PC-3 (cell line): ENCODE results near the gene NPPB. TPM values are rescaled to one million over a fixed set of nuclear protein-coding genes. Genes with fewer than 3 reads are reported as not detected.

Experiments
- ATAC-seq: fragments of 200-7000 bp; cut with Tn5 transposase; 2 replicates; pipeline ENCODE4 v1.9.1; 2020; ENCODE audit warnings: mild to moderate bottlenecking, moderate library complexity
- BruUV-seq: library from RNA; stranded (reverse); fragments of 400-500 nt; replicated peaks from 2 replicates; lab custom pipeline; 2021; lab: Mats Ljungman, UMichigan
- CTCF ChIA-PET: fragments of 300-600 bp; sonication (Branson Sonifier 250); formaldehyde crosslinking; loops from one replicate; lab custom pipeline; 2022; ENCODE audit warnings: antibody characterized with exemption; lab: Charles Lee
- POLR2A ChIA-PET: fragments of 300-600 bp; sonication (Branson Sonifier 250); formaldehyde crosslinking; loops from one replicate; lab custom pipeline; 2022; ENCODE audit warnings: antibody characterized with exemption; ENCODE audit not compliant: unreplicated experiment; lab: Charles Lee
- DNase-seq: peaks from one replicate; pipeline ENCODE4 v3.0.0-alpha.2; 2015
- H2AFZ ChIP-seq: fragments of 300-600 bp; sonication (generic); 2 replicates; pipeline ENCODE4 v1.6.0; 2016; ENCODE audit warnings: antibody characterized with exemption, low read length
- H3F3A ChIP-seq: fragments of 300-600 bp; sonication (generic); one replicate; pipeline ENCODE4 v1.6.0; 2017; ENCODE audit warnings: antibody characterized with exemption, low read length, control low read depth, mild to moderate bottlenecking; ENCODE audit not compliant: unreplicated experiment
- H3K27ac ChIP-seq: fragments of 300-600 bp; sonication (generic); 2 replicates; pipeline ENCODE4 v1.5.1; 2016; ENCODE audit warnings: mild to moderate bottlenecking, low read length
- H3K27me3 ChIP-seq: fragments of 300-600 bp; sonication (generic); 2 replicates; pipeline ENCODE4 v1.6.1; 2016; ENCODE audit warnings: low read length, mixed read lengths
- H3K36me3 ChIP-seq: fragments of 300-600 bp; sonication (generic); 2 replicates; pipeline ENCODE4 v1.6.1; 2016; ENCODE audit warnings: low read depth, mixed run types, low read length, mixed read lengths
- H3K4me1 ChIP-seq: fragments of 300-600 bp; sonication (generic); 2 replicates; pipeline ENCODE4 v1.5.1; 2016; ENCODE audit warnings: low read length; ENCODE audit not compliant: insufficient read depth
- H3K4me2 ChIP-seq: fragments of 300-600 bp; sonication (generic); 2 replicates; pipeline ENCODE4 v1.6.0; 2016; ENCODE audit warnings: low read length
- H3K4me3 ChIP-seq: fragments of 300-600 bp; sonication (generic); 2 replicates; pipeline ENCODE4 v1.5.1; 2016; ENCODE audit warnings: mild to moderate bottlenecking, low read length, mixed read lengths
- H3K79me2 ChIP-seq: fragments of 300-600 bp; sonication (generic); 2 replicates; pipeline ENCODE4 v1.6.1; 2017; ENCODE audit warnings: low read length, mixed read lengths
- H3K9ac ChIP-seq: fragments of 300-600 bp; sonication (generic); 2 replicates; pipeline ENCODE4 v1.6.0; 2016; ENCODE audit warnings: mild to moderate bottlenecking, low read length
- H3K9me2 ChIP-seq: fragments of 300-600 bp; sonication (generic); replicated peaks from 2 replicates; pipeline ENCODE4 v1.6.1; 2016; ENCODE audit warnings: mixed run types, low read length, mixed read lengths
- H3K9me3 ChIP-seq: fragments of 300-600 bp; sonication (generic); 2 replicates; pipeline ENCODE4 v1.6.1; 2016; ENCODE audit warnings: low read length, mixed read lengths
- H4K20me1 ChIP-seq: fragments of 300-600 bp; sonication (generic); 2 replicates; pipeline ENCODE4 v1.6.1; 2016; ENCODE audit warnings: low read length, mixed read lengths
- CTCF ChIP-seq: fragments of 300-600 bp; sonication (generic); conservative IDR thresholded peaks from 2 replicates; pipeline ENCODE4 v1.5.1; 2017; ENCODE audit warnings: antibody characterized with exemption, low read depth, mild to moderate bottlenecking, low read length
- EZH2 ChIP-seq: fragments of 300-600 bp; sonication (generic); IDR thresholded peaks from one replicate; pipeline ENCODE4 v1.6.1; 2017; ENCODE audit warnings: antibody characterized with exemption, mild to moderate bottlenecking, low read length; ENCODE audit not compliant: unreplicated experiment
- EZH2phosphoT487 ChIP-seq: fragments of 300-600 bp; sonication (generic); IDR thresholded peaks from 2 replicates; pipeline ENCODE4 v1.6.1; 2018; ENCODE audit warnings: mild to moderate bottlenecking, antibody characterized with exemption, low read length, borderline replicate concordance
- intact Hi-C: fragments of 100-400 bp; cut with micrococcal nuclease; formaldehyde crosslinking; loops from 2 replicates; pipeline ENCODE4 v1.9.0; 2023
- total RNA-seq: library from RNA; depleted of rRNA; stranded (reverse); fragments of >200 nt; gene quantifications from 2 replicates; pipeline ENCODE4 v1.2.3, GENCODE V29; 2014

NPPB gene
- total RNA-seq, 1 experiment from 2014 or later = not detected

- H3K4me1 ChIP-seq = no peaks in the 10 kb centered on the region
- no peaks in the 10 kb centered on the region for H3K9me3 ChIP-seq
- intact Hi-C loops = no loop called here
- POLR2A ChIA-PET = interaction anchor here (0.6 kb wide), 2 partner anchors 20 to 21 kb away, joined by 3 to 4 read pairs; no protein-coding TSS in a partner anchor
- no peaks in the 10 kb centered on the region for H3K9me2 ChIP-seq
- no peak overlapping the region for H3K4me2 ChIP-seq
- no peaks in the 10 kb centered on the region for H3K27me3 ChIP-seq
- H4K20me1 ChIP-seq = no peaks in the 10 kb centered on the region
- no peaks in the 10 kb centered on the region for H3F3A ChIP-seq
- no peak overlapping the region for H3K27ac ChIP-seq
- H3K79me2 ChIP-seq = no peaks in the 10 kb centered on the region
- no TSS peak for BruUV-seq
- no peak for TF ChIP-seq CTCF
- no peak for TF ChIP-seq EZH2phosphoT487
- no peak for TF ChIP-seq EZH2
- H3K4me3 ChIP-seq = no peak overlapping the region
- CTCF ChIA-PET = no interaction called here
- H3K36me3 ChIP-seq = no peaks in the 10 kb centered on the region
- DNase-seq (no peak), ATAC-seq (no peak)
- H3K9ac ChIP-seq = no peak overlapping the region
- H2AFZ ChIP-seq = no peak overlapping the region
Observed at GRCh38 chr1:11888206-11888876, 29.6 kb upstream of the NPPB start.

GRCh38 chr1:11887666-11888007 lies 28.9 kb upstream of the NPPB start:
- TF ChIP-seq EZH2phosphoT487 (no peak), CTCF (no peak), EZH2 (no peak)
- Histone ChIP-seq H3K79me2 (no peaks in the 10 kb centered on the region), H3F3A (no peaks in the 10 kb centered on the region), H3K9me3 (no peaks in the 10 kb centered on the region), H3K4me3 (no peak overlapping the region), H3K27ac (no peak overlapping the region), H3K9ac (no peak overlapping the region), H3K27me3 (no peaks in the 10 kb centered on the region), H4K20me1 (no peaks in the 10 kb centered on the region), H3K4me1 (no peaks in the 10 kb centered on the region), H2AFZ (no peak overlapping the region), H3K4me2 (no peak overlapping the region), H3K9me2 (no peaks in the 10 kb centered on the region), H3K36me3 (no peaks in the 10 kb centered on the region)
- intact Hi-C loops = no loop called here
- CTCF ChIA-PET = interaction anchor here (0.6 kb wide), 1 partner anchor 27 kb away, joined by 3 read pairs; no protein-coding TSS in a partner anchor
- no peak for DNase-seq
- no peak for ATAC-seq
- no TSS peak for BruUV-seq
- POLR2A ChIA-PET = no interaction called here

DNA sequence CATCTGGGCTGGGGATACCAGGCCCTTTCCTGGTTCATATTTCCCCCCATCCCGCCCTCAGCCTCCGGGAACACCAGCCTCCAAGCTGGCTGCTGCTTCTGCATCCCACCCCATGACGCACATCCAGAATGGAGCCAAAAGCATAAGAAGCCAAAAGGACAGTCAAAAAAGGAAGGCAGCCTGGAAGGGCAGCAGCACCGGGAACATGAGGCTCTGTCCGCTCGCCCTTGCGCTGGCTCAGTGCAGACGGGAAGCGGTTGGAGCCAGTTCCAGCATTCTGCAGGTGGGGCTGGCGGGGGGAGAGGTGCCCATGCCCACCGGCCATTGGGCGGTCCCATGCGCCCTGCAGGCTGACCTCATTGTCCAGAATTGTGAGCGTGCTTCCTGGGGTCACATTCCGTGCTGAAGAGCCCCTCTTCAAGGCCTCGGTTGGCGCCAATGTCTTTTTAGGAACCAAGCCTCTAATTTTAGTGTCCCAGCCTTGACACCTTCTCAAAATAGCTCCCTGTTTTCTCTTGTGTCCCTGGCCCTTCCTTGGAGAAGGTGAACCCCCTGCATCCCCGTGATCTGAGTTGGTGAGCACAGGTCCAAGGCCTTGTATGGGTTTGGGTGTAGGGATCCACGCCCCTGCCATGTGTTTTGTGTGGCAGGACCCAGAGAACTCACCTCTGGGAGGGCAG lies 28.4 kb upstream of the NPPB start:
- no peak overlapping the region for H3K9ac ChIP-seq
- POLR2A ChIA-PET = no interaction called here
- H3K4me1 ChIP-seq = no peaks in the 10 kb centered on the region
- H2AFZ ChIP-seq = no peak overlapping the region
- H3K36me3 ChIP-seq = no peaks in the 10 kb centered on the region
- ATAC-seq = no peak
- H3K4me3 ChIP-seq = no peak overlapping the region
- TF ChIP-seq EZH2phosphoT487 (no peak), CTCF (no peak), EZH2 (no peak)
- no peak overlapping the region for H3K27ac ChIP-seq
- intact Hi-C loops = no loop called here
- no peaks in the 10 kb centered on the region for H3K9me3 ChIP-seq
- H4K20me1 ChIP-seq = no peaks in the 10 kb centered on the region
- H3K9me2 ChIP-seq = no peaks in the 10 kb centered on the region
- H3K4me2 ChIP-seq = no peak overlapping the region
- H3K79me2 ChIP-seq = no peaks in the 10 kb centered on the region
- H3K27me3 ChIP-seq = no peaks in the 10 kb centered on the region
- H3F3A ChIP-seq = no peaks in the 10 kb centered on the region
- no TSS peak for BruUV-seq
- no peak for DNase-seq
- CTCF ChIA-PET = interaction anchor here (0.6 kb wide), 2 partner anchors 27 to 205 kb away, joined by 3 read pairs; no protein-coding TSS in a partner anchor
